ENCODE measurements around the gene ANKRD55.

Gene ANKRD55

DNA sequence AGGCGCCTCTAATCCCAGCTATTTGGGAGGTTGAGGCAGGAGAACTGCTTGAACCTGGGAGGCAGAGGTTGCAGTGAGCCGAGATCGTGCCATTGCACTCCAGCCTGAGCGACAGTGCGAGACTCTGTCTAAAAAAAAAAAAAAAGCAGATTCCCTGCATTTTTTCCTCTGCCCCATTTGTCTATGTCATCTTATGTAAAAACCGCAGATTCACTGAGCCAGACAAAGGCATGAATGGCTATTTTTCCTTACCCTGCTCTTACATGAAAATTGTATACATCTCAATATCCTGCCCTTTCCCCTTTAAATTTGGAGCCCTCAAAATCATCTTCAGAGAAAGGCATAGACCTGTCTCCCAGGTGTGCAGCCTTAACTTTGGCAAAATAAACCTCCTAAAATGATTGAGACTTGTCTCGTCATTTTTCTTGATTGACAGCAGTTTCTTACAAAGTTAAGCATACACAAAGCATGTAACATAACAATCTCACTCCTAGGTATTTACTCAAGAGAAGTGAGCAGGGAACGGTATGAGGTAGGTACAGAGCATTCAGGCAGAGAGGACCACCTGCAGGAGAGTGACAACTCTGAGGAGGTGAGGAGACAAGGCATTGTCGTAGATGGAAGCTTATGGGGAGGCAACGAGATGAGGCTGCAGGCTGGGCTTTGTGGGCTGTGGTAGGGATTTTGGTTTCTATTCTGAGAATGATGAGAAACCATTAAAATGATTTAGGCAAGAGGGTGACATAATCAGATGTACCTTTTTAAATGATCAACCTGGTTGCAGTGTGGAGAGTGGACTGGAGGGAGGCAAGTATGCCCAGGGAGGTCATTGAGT lies 172.6 kb downstream of the ANKRD55 start:
- TF ChIP-seq POLR2AphosphoS5 (IDR thresholded peaks at IDR 0.05; ENCODE audit: low read depth, low read length) (no peak), TAF1 (IDR thresholded peaks at IDR 0.05; ENCODE audit: borderline replicate concordance, insufficient read depth, low read length) (no peak), SIN3A (IDR thresholded peaks at IDR 0.05; ENCODE audit: borderline replicate concordance, insufficient read depth, low read length) (no peak), FOXP2 (optimal IDR thresholded peaks at IDR 0.05; ENCODE audit: borderline replicate concordance, extremely low read depth, extremely low read length, insufficient read depth) (no peak)
- TF ChIP-seq, protein P1, sequence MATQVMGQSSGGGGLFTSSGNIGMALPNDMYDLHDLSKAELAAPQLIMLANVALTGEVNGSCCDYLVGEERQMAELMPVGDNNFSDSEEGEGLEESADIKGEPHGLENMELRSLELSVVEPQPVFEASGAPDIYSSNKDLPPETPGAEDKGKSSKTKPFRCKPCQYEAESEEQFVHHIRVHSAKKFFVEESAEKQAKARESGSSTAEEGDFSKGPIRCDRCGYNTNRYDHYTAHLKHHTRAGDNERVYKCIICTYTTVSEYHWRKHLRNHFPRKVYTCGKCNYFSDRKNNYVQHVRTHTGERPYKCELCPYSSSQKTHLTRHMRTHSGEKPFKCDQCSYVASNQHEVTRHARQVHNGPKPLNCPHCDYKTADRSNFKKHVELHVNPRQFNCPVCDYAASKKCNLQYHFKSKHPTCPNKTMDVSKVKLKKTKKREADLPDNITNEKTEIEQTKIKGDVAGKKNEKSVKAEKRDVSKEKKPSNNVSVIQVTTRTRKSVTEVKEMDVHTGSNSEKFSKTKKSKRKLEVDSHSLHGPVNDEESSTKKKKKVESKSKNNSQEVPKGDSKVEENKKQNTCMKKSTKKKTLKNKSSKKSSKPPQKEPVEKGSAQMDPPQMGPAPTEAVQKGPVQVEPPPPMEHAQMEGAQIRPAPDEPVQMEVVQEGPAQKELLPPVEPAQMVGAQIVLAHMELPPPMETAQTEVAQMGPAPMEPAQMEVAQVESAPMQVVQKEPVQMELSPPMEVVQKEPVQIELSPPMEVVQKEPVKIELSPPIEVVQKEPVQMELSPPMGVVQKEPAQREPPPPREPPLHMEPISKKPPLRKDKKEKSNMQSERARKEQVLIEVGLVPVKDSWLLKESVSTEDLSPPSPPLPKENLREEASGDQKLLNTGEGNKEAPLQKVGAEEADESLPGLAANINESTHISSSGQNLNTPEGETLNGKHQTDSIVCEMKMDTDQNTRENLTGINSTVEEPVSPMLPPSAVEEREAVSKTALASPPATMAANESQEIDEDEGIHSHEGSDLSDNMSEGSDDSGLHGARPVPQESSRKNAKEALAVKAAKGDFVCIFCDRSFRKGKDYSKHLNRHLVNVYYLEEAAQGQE (IDR thresholded peaks at IDR 0.05; ENCODE audit: insufficient read depth in 1 of 2, low read depth in 2 of 2, low read length in 2 of 2), result no peak

DNA sequence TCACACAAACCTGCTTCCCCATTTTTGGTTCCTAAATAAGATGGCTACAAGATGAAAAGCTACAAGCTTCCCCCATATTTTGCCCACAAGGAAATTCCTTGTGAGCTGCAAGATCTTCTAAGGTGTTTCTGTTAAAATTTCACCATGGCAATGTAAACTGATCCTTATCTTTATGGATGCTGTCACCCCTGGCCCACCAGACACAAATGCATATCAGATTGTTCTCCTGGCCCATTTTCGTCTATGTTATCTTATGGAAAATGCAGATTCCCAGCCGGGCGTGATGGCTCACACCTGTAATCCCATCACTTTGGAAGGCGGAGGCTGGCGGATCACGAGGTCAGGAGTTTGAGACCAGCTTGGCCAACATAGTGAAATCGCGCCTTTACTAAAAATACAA lies 173.3 kb downstream of the ANKRD55 start:
- TF ChIP-seq FOXP2 (optimal IDR thresholded peaks at IDR 0.05; ENCODE audit: borderline replicate concordance, extremely low read depth, extremely low read length, insufficient read depth) (no peak), POLR2AphosphoS5 (IDR thresholded peaks at IDR 0.05; ENCODE audit: low read depth, low read length) (no peak), SIN3A (IDR thresholded peaks at IDR 0.05; ENCODE audit: borderline replicate concordance, insufficient read depth, low read length) (no peak), TAF1 (IDR thresholded peaks at IDR 0.05; ENCODE audit: borderline replicate concordance, insufficient read depth, low read length) (no peak)
- TF ChIP-seq, protein P1 (IDR thresholded peaks at IDR 0.05; ENCODE audit: insufficient read depth in 1 of 2, low read depth in 2 of 2, low read length in 2 of 2), result no peak

DNA sequence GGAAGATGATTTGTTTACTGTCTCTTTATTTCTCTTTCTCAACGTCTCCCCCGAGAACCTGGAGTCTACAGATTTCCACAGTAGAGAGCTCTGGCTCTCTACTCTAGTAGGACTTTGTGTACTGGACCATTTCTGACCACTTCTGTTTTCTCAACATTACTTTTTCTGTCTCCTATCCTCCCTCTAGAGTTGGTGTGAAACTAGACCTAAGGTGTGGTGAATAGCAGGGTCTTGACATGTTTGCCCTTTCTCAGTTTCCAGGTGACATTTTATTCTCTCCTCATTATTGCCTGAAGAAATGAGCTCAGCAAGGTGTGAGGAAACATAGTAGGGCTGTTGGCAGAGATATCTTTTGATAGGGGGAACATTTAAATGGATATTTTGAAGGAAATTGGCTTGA lies 176.3 kb downstream of the ANKRD55 start:
- TF ChIP-seq TAF1 (IDR thresholded peaks at IDR 0.05; ENCODE audit: borderline replicate concordance, insufficient read depth, low read length), result no peak
- TF ChIP-seq SIN3A (IDR thresholded peaks at IDR 0.05; ENCODE audit: borderline replicate concordance, insufficient read depth, low read length), result no peak
- TF ChIP-seq, protein P1 (IDR thresholded peaks at IDR 0.05; ENCODE audit: insufficient read depth in 1 of 2, low read depth in 2 of 2, low read length in 2 of 2), result no peak
- no peak for TF ChIP-seq FOXP2 (optimal IDR thresholded peaks at IDR 0.05; ENCODE audit: borderline replicate concordance, extremely low read depth, extremely low read length, insufficient read depth)
- no peak for TF ChIP-seq POLR2AphosphoS5 (IDR thresholded peaks at IDR 0.05; ENCODE audit: low read depth, low read length)

DNA sequence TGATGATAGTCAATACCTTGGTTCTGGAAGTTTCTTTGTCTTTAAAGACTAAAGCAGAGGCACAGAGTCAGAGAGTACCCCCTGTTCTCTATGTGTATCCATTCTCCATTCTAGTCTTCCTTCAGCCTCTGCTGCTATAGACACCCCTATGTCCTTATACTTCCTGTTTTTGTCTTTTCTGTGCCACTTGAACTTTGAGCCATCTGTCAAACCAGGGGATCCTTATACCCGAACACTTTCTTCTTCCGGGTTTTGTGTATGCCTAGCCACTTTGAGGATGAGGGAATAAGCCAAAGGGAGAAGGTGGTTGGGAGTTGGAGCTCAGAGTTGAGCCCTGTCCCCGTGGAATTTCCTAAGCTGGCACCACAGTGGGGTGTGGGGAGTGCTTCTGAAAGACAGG lies 177.3 kb downstream of the ANKRD55 start:
- TF ChIP-seq SIN3A (IDR thresholded peaks at IDR 0.05; ENCODE audit: borderline replicate concordance, insufficient read depth, low read length) (no peak), TAF1 (IDR thresholded peaks at IDR 0.05; ENCODE audit: borderline replicate concordance, insufficient read depth, low read length) (no peak), POLR2AphosphoS5 (IDR thresholded peaks at IDR 0.05; ENCODE audit: low read depth, low read length) (no peak), FOXP2 (optimal IDR thresholded peaks at IDR 0.05; ENCODE audit: borderline replicate concordance, extremely low read depth, extremely low read length, insufficient read depth) (no peak)
- TF ChIP-seq, protein P1 (IDR thresholded peaks at IDR 0.05; ENCODE audit: insufficient read depth in 1 of 2, low read depth in 2 of 2, low read length in 2 of 2), result no peak
